ENCODE data around the gene BCL2L14.

DNA sequence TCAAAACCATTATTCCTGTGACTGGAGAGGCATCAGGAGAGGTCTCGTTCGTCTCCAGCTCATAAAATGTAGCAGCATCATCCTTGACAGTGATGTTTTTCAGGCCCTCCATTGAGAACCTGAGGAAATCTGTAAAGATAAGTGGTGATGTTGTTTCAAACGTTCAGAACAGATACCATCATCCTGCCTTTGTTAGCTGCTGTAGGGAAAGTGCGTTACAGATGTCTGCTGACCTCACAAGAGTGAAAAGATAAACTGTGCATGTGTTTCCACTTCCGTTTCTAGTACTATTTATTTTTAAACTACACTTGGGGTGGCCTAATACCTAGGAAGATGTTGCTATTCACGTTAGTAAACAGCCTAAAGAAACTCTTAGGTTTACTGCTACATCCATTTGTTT is 28.4 kb downstream of the BCL2L14 start:
- no peak for TF ChIP-seq EZH2 (IDR thresholded peaks at IDR 0.05; ENCODE audit: low read length)
- TF ChIP-seq, protein P1, sequence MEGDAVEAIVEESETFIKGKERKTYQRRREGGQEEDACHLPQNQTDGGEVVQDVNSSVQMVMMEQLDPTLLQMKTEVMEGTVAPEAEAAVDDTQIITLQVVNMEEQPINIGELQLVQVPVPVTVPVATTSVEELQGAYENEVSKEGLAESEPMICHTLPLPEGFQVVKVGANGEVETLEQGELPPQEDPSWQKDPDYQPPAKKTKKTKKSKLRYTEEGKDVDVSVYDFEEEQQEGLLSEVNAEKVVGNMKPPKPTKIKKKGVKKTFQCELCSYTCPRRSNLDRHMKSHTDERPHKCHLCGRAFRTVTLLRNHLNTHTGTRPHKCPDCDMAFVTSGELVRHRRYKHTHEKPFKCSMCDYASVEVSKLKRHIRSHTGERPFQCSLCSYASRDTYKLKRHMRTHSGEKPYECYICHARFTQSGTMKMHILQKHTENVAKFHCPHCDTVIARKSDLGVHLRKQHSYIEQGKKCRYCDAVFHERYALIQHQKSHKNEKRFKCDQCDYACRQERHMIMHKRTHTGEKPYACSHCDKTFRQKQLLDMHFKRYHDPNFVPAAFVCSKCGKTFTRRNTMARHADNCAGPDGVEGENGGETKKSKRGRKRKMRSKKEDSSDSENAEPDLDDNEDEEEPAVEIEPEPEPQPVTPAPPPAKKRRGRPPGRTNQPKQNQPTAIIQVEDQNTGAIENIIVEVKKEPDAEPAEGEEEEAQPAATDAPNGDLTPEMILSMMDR (optimal IDR thresholded peaks at IDR 0.05 in 1 of 3, IDR thresholded peaks at IDR 0.05 in 1 of 3, conservative IDR thresholded peaks at IDR 0.05 in 1 of 3; ENCODE audit: extremely low read depth in 1 of 3, insufficient read depth in 2 of 3, low read length in 3 of 3) = no peak
